Lower leg skin (tissue), 4 donors: ENCODE measurements around the gene SGCG. TPM values are rescaled to one million over a fixed set of nuclear protein-coding genes. Genes with fewer than 3 reads are reported as not detected.
"Not testable (repeated sequence)": the region's sequence is repeated elsewhere in the genome, so short reads cannot be mapped to it uniquely, and the experiment has no call there.

Source experiments
- DNase-seq, 2 donors: peaks; one replicate each; pipeline ENCODE4 v3.0.0-alpha.2; 2019; ENCODE audit warnings: low spot score in 2 of 2
- H3K4me3 ChIP-seq: fragments of 200-600 bp; sonication (generic); 2 replicates; pipeline ENCODE4 v1.5.1; 2017; ENCODE audit warnings: mild to moderate bottlenecking, low read depth; ENCODE audit not compliant: poor library complexity, severe bottlenecking
- POLR2A ChIP-seq, 2 donors: fragments of 450-650 bp; IDR thresholded peaks; one replicate each; pipeline ENCODE4 v1.6.1; 2016 to 2017; ENCODE audit warnings: antibody characterized with exemption in 2 of 2, mild to moderate bottlenecking in 1 of 2, moderate library complexity in 1 of 2
- WGBS, 2 donors: methylation state at CpG; one replicate each; pipeline ENCODE4 v1.1.5; 2018; 5-methylcytosine and 5-hydroxymethylcytosine counted together
- intact Hi-C: fragments of 100-400 bp; cut with DNase I; formaldehyde crosslinking; loops from one replicate; pipeline ENCODE4 v1.15.0; 2023; ENCODE audit warnings: low total_unique reads
- total RNA-seq, 4 donors: library from RNA; depleted of rRNA; stranded (reverse); fragments of >200 nt; gene quantifications; one replicate each; pipeline ENCODE4 v1.1.0, GENCODE V29; 2016
- TF ChIP-seq, protein P1 (sequence below), 3 donors: fragments of 450-650 bp; IDR thresholded peaks; one replicate each; pipeline ENCODE4 v1.5.1; 2016; ENCODE audit warnings: antibody characterized with exemption in 3 of 3, mild to moderate bottlenecking in 3 of 3, moderate library complexity in 2 of 3

The SGCG gene
- total RNA-seq, 4 donors from 2014 or later = 0.72 to 2.3 (median 0.90) TPM

GRCh38 chr13:23288995-23289394, 108.2 kb downstream of the SGCG start:
- intact Hi-C loops = no loop called here
- H3K4me3 ChIP-seq = no peak overlapping the region
- DNase-seq = no peak
- 33 to 41% methylated on average over 7 of the region's 7 CpGs for WGBS, 2 donors
- TF ChIP-seq, protein P1, sequence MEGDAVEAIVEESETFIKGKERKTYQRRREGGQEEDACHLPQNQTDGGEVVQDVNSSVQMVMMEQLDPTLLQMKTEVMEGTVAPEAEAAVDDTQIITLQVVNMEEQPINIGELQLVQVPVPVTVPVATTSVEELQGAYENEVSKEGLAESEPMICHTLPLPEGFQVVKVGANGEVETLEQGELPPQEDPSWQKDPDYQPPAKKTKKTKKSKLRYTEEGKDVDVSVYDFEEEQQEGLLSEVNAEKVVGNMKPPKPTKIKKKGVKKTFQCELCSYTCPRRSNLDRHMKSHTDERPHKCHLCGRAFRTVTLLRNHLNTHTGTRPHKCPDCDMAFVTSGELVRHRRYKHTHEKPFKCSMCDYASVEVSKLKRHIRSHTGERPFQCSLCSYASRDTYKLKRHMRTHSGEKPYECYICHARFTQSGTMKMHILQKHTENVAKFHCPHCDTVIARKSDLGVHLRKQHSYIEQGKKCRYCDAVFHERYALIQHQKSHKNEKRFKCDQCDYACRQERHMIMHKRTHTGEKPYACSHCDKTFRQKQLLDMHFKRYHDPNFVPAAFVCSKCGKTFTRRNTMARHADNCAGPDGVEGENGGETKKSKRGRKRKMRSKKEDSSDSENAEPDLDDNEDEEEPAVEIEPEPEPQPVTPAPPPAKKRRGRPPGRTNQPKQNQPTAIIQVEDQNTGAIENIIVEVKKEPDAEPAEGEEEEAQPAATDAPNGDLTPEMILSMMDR (IDR thresholded peaks at IDR 0.05) = no peak
- no peak for TF ChIP-seq POLR2A (IDR thresholded peaks at IDR 0.05)

- 29 to 31% methylated on average over 5 of the region's 5 CpGs for WGBS, 2 donors
- intact Hi-C loops = no loop called here
- DNase-seq = no peak
- TF ChIP-seq, protein P1 (IDR thresholded peaks at IDR 0.05) = no peak
- no peak for TF ChIP-seq POLR2A (IDR thresholded peaks at IDR 0.05)
- H3K4me3 ChIP-seq = no peak overlapping the region
Observed at GRCh38 chr13:23289917-23290357, 109.2 kb downstream of the SGCG start.

DNA sequence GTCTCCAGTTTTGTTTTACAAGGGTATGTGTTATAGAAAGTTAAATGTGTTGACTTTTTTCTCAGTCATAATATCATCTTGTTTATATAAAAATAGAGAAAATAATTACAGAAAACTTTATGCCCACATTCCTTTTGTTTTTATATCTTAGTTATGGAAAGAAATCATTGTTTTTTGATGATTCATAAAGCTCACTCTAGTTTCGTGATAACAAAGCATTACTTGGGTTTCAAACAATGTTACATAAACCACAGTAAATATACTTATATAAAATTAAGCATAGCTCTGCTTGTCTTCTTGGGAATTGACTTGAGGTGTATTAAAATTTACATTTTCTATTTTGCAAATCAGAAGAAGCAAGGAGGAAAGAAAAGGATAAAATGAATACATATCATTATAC, 111.8 kb downstream of the SGCG start:
- 73 to 89% methylated on average over 1 of the region's 1 CpG for WGBS, 2 donors
- intact Hi-C loops = no loop called here
- DNase-seq = no peak
- no peak overlapping the region for H3K4me3 ChIP-seq
- no peak for TF ChIP-seq POLR2A (IDR thresholded peaks at IDR 0.05)
- TF ChIP-seq, protein P1 (IDR thresholded peaks at IDR 0.05) = no peak

GRCh38 chr13:23314837-23315236, 134.1 kb downstream of the SGCG start:
- DNase-seq, H3K4me3 ChIP-seq, intact Hi-C loops: not testable (repeated sequence)
- 62 to 94% methylated on average over 6 of the region's 6 CpGs for WGBS, 2 donors

DNA sequence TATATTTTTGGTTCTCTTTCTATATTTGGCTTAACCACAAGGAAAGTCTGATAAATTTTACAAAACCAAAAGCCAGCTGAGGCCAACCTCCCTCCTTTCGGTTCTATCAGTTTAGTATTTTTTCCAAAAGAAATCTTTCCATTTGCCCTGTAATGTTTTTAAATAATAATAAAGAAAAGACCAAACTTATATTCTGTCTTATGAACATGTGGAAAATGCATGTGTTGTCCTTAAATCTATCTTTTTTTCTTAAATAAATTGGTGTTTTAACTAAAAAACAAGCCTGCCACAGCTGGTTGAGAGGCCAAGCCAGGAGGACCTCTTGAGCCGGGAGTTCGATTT, 139.1 kb downstream of the SGCG start:
- no peak overlapping the region for H3K4me3 ChIP-seq
- intact Hi-C loops = no loop called here
- TF ChIP-seq POLR2A (IDR thresholded peaks at IDR 0.05) = no peak
- TF ChIP-seq, protein P1 (IDR thresholded peaks at IDR 0.05) = no peak
- no peak for DNase-seq
- WGBS, 2 donors = 57 to 74% methylated on average over 3 of the region's 3 CpGs

- H3K4me3 ChIP-seq = no peak overlapping the region
- intact Hi-C loops = no loop called here
- 44 to 56% methylated on average over 4 of the region's 4 CpGs for WGBS, 2 donors
- DNase-seq = no peak
- TF ChIP-seq POLR2A (IDR thresholded peaks at IDR 0.05) = no peak
- TF ChIP-seq, protein P1 (IDR thresholded peaks at IDR 0.05) = no peak
Observed at GRCh38 chr13:23320926-23321534, 140.3 kb downstream of the SGCG start.
